Measurements from ENCODE around the gene CAPN15.

Gene CAPN15

GRCh38 chr16:515175-515938 lies 12.2 kb upstream of the CAPN15 start:
- Histone ChIP-seq H3K4me1 (no peaks in the 10 kb centered on the region), H3K36me3 (replicated peaks) (peaks cover 13% of the 10 kb centered on the region), H3K4me3 (no peak overlapping the region), H3K9me3 (no peaks in the 10 kb centered on the region), H3K27me3 (ENCODE audit: low read depth) (no peaks in the 10 kb centered on the region)
- DNase-seq (ENCODE audit: low spot score in 2 of 2), result no peak
- in situ Hi-C loops (cut with MboI; ENCODE audit: low sequenced_read_pairs), result no loop called here

- DNase-seq (ENCODE audit: low spot score in 2 of 2), result no peak
- in situ Hi-C loops (cut with MboI; ENCODE audit: low sequenced_read_pairs), result no loop called here
- no peaks in the 10 kb centered on the region for H3K4me1 ChIP-seq
- H3K36me3 ChIP-seq (replicated peaks), result peaks cover 17% of the 10 kb centered on the region
- no peaks in the 10 kb centered on the region for H3K9me3 ChIP-seq
- H3K4me3 ChIP-seq, result no peak overlapping the region
- no peaks in the 10 kb centered on the region for H3K27me3 ChIP-seq (ENCODE audit: low read depth)
Measured at GRCh38 chr16:515939-516226, 11.6 kb upstream of the CAPN15 start.

- Histone ChIP-seq H3K36me3 (replicated peaks) (peaks cover 17% of the 10 kb centered on the region), H3K4me1 (no peaks in the 10 kb centered on the region), H3K27me3 (ENCODE audit: low read depth) (no peaks in the 10 kb centered on the region), H3K4me3 (no peak overlapping the region), H3K9me3 (no peaks in the 10 kb centered on the region)
- in situ Hi-C loops (cut with MboI; ENCODE audit: low sequenced_read_pairs), result no loop called here
- DNase-seq (ENCODE audit: low spot score in 2 of 2), result no peak
Measured at GRCh38 chr16:516301-516700, 11.2 kb upstream of the CAPN15 start.

GRCh38 chr16:518858-519257 lies 8.7 kb upstream of the CAPN15 start:
- Histone ChIP-seq H3K4me1 (no peaks in the 10 kb centered on the region), H3K4me3 (no peak overlapping the region), H3K36me3 (replicated peaks) (peaks cover 14% of the 10 kb centered on the region), H3K9me3 (no peaks in the 10 kb centered on the region), H3K27me3 (ENCODE audit: low read depth) (no peaks in the 10 kb centered on the region)
- in situ Hi-C loops (cut with MboI; ENCODE audit: low sequenced_read_pairs), result no loop called here
- DNase-seq (ENCODE audit: low spot score in 2 of 2), result no peak

GRCh38 chr16:519425-519824 lies 8.1 kb upstream of the CAPN15 start:
- Histone ChIP-seq H3K4me3 (no peak overlapping the region), H3K9me3 (no peaks in the 10 kb centered on the region), H3K27me3 (ENCODE audit: low read depth) (no peaks in the 10 kb centered on the region), H3K36me3 (replicated peaks) (peaks cover 14% of the 10 kb centered on the region), H3K4me1 (no peaks in the 10 kb centered on the region)
- in situ Hi-C loops (cut with MboI; ENCODE audit: low sequenced_read_pairs), result no loop called here
- no peak for DNase-seq (ENCODE audit: low spot score in 2 of 2)

- Histone ChIP-seq H3K4me3 (no peak overlapping the region), H3K27me3 (ENCODE audit: low read depth) (no peaks in the 10 kb centered on the region), H3K36me3 (replicated peaks) (peaks cover 15% of the 10 kb centered on the region), H3K9me3 (no peaks in the 10 kb centered on the region), H3K4me1 (no peaks in the 10 kb centered on the region)
- no peak for DNase-seq (ENCODE audit: low spot score in 2 of 2)
- in situ Hi-C loops (cut with MboI; ENCODE audit: low sequenced_read_pairs), result no loop called here
Measured at GRCh38 chr16:519841-520687, 7.4 kb upstream of the CAPN15 start.

- H3K9me3 ChIP-seq, result no peaks in the 10 kb centered on the region
- H3K4me3 ChIP-seq, result no peak overlapping the region
- H3K4me1 ChIP-seq, result peaks cover 5% of the 10 kb centered on the region
- H3K27me3 ChIP-seq (ENCODE audit: low read depth), result no peaks in the 10 kb centered on the region
- no peak for DNase-seq (ENCODE audit: low spot score in 2 of 2)
- in situ Hi-C loops (cut with MboI; ENCODE audit: low sequenced_read_pairs), result no loop called here
- peaks cover 21% of the 10 kb centered on the region for H3K36me3 ChIP-seq (replicated peaks)
Measured at GRCh38 chr16:520847-521246, 6.7 kb upstream of the CAPN15 start.

- peaks cover 21% of the 10 kb centered on the region for H3K36me3 ChIP-seq (replicated peaks)
- no peaks in the 10 kb centered on the region for H3K9me3 ChIP-seq
- DNase-seq (ENCODE audit: low spot score in 2 of 2), result no peak
- in situ Hi-C loops (cut with MboI; ENCODE audit: low sequenced_read_pairs), result no loop called here
- H3K4me1 ChIP-seq, result peaks cover 11% of the 10 kb centered on the region
- H3K4me3 ChIP-seq, result no peak overlapping the region
- no peaks in the 10 kb centered on the region for H3K27me3 ChIP-seq (ENCODE audit: low read depth)
Measured at GRCh38 chr16:521381-522210, 5.9 kb upstream of the CAPN15 start.

- H3K27me3 ChIP-seq (ENCODE audit: low read depth), result no peaks in the 10 kb centered on the region
- H3K4me3 ChIP-seq, result no peak overlapping the region
- in situ Hi-C loops (cut with MboI; ENCODE audit: low sequenced_read_pairs), result no loop called here
- H3K36me3 ChIP-seq (replicated peaks), result peaks cover 21% of the 10 kb centered on the region
- no peaks in the 10 kb centered on the region for H3K9me3 ChIP-seq
- DNase-seq (ENCODE audit: low spot score in 2 of 2), result no peak
- H3K4me1 ChIP-seq, result peaks cover 11% of the 10 kb centered on the region
Measured at GRCh38 chr16:522320-523096, 5.0 kb upstream of the CAPN15 start.

- DNase-seq (ENCODE audit: low spot score in 2 of 2), result no peak
- Histone ChIP-seq H3K36me3 (replicated peaks) (peaks cover 21% of the 10 kb centered on the region), H3K27me3 (ENCODE audit: low read depth) (no peaks in the 10 kb centered on the region), H3K9me3 (no peaks in the 10 kb centered on the region), H3K4me1 (peaks cover 11% of the 10 kb centered on the region), H3K4me3 (no peak overlapping the region)
- in situ Hi-C loops (cut with MboI; ENCODE audit: low sequenced_read_pairs), result no loop called here
Measured at GRCh38 chr16:523097-523741, 4.3 kb upstream of the CAPN15 start.

GRCh38 chr16:524274-525040 lies 3.1 kb upstream of the CAPN15 start:
- Histone ChIP-seq H3K9me3 (no peaks in the 10 kb centered on the region), H3K36me3 (replicated peaks) (peaks cover 21% of the 10 kb centered on the region), H3K27me3 (ENCODE audit: low read depth) (no peaks in the 10 kb centered on the region), H3K4me1 (peaks cover 11% of the 10 kb centered on the region), H3K4me3 (no peak overlapping the region)
- DNase-seq (ENCODE audit: low spot score in 2 of 2), result no peak
- in situ Hi-C loops (cut with MboI; ENCODE audit: low sequenced_read_pairs), result no loop called here

GRCh38 chr16:525123-525519 lies 2.4 kb upstream of the CAPN15 start:
- no peaks in the 10 kb centered on the region for H3K27me3 ChIP-seq (ENCODE audit: low read depth)
- peaks cover 11% of the 10 kb centered on the region for H3K4me1 ChIP-seq
- DNase-seq (ENCODE audit: low spot score in 2 of 2), result no peak
- in situ Hi-C loops (cut with MboI; ENCODE audit: low sequenced_read_pairs), result no loop called here
- H3K4me3 ChIP-seq, result no peak overlapping the region
- H3K36me3 ChIP-seq (replicated peaks), result peaks cover 22% of the 10 kb centered on the region
- no peaks in the 10 kb centered on the region for H3K9me3 ChIP-seq

All from HAP-1 (cell line).